Ectodermal cell (in vitro differentiated cells): ENCODE data around the gene SMARCA1.

Source experiments
- H3K27ac ChIP-seq: 2 replicates; pipeline ENCODE4 v1.7.0; 2013; ENCODE audit warnings: mild to moderate bottlenecking, low read depth, low read length; ENCODE audit not compliant: insufficient read depth, poor library complexity, severe bottlenecking
- H3K27me3 ChIP-seq: 2 replicates; pipeline ENCODE4 v1.7.0; 2013; ENCODE audit warnings: mild to moderate bottlenecking, low read length; ENCODE audit not compliant: insufficient read depth, control insufficient read depth, poor library complexity, severe bottlenecking
- H3K36me3 ChIP-seq: one replicate; pipeline ENCODE4 v1.7.0; 2013; ENCODE audit warnings: low read length; ENCODE audit not compliant: control insufficient read depth, insufficient read depth
- H3K4me1 ChIP-seq: one replicate; pipeline ENCODE4 v1.7.0; 2013; ENCODE audit warnings: low read length; ENCODE audit not compliant: control insufficient read depth, insufficient read depth
- H3K4me3 ChIP-seq: 2 replicates; pipeline ENCODE4 v1.7.0; 2013; ENCODE audit warnings: low read depth, low read length, control low read depth; ENCODE audit not compliant: insufficient read depth
- H3K9me3 ChIP-seq: 2 replicates; pipeline ENCODE4 v1.7.0; 2013; ENCODE audit warnings: mild to moderate bottlenecking, low read length, moderate library complexity; ENCODE audit not compliant: control insufficient read depth
- WGBS, 2 experiments: methylation state at CpG; one replicate each; pipeline ENCODE4 v1.1.7; 2013; ENCODE audit warnings: missing lambda C conversion rate in 2 of 2; 5-methylcytosine and 5-hydroxymethylcytosine counted together

Gene SMARCA1

GRCh38 chrX:129530410-129530809, 7.1 kb upstream of the SMARCA1 start:
- Histone ChIP-seq H3K27me3 (no peaks in the 10 kb centered on the region), H3K4me3 (no peak overlapping the region), H3K36me3 (no peaks in the 10 kb centered on the region), H3K9me3 (no peaks in the 10 kb centered on the region), H3K27ac (no peak overlapping the region), H3K4me1 (no peaks in the 10 kb centered on the region)
- 81 to 94% methylated on average over 5 of the region's 5 CpGs for WGBS, 2 experiments

- no peaks in the 10 kb centered on the region for H3K4me1 ChIP-seq
- H3K27ac ChIP-seq = no peak overlapping the region
- no peaks in the 10 kb centered on the region for H3K27me3 ChIP-seq
- H3K4me3 ChIP-seq = no peak overlapping the region
- no peaks in the 10 kb centered on the region for H3K9me3 ChIP-seq
- no peaks in the 10 kb centered on the region for H3K36me3 ChIP-seq
- 89 to 93% methylated on average over 4 of the region's 4 CpGs for WGBS, 2 experiments
These were observed 6.5 kb upstream of the SMARCA1 start for GRCh38 chrX:129529685-129530281.

GRCh38 chrX:129525896-129526295, 2.6 kb upstream of the SMARCA1 start:
- Histone ChIP-seq H3K36me3 (no peaks in the 10 kb centered on the region), H3K4me1 (no peaks in the 10 kb centered on the region), H3K27ac (no peak overlapping the region), H3K9me3 (no peaks in the 10 kb centered on the region), H3K27me3 (no peaks in the 10 kb centered on the region), H3K4me3 (no peak overlapping the region)
- 84 to 97% methylated on average over 2 to 3 of the region's 3 CpGs for WGBS, 2 experiments

- H3K27ac ChIP-seq = no peak overlapping the region
- no peak overlapping the region for H3K4me3 ChIP-seq
- H3K9me3 ChIP-seq = no peaks in the 10 kb centered on the region
- H3K36me3 ChIP-seq = no peaks in the 10 kb centered on the region
- WGBS, 2 experiments = 93 to 97% methylated on average over 4 of the region's 4 CpGs
- H3K4me1 ChIP-seq = no peaks in the 10 kb centered on the region
- no peaks in the 10 kb centered on the region for H3K27me3 ChIP-seq
These were observed 1.9 kb upstream of the SMARCA1 start for GRCh38 chrX:129525162-129525561.

- no peak overlapping the region for H3K4me3 ChIP-seq
- peak overlapping the region; percentile 83 for H3K27ac ChIP-seq
These were observed 1.1 kb upstream of the SMARCA1 start for GRCh38 chrX:129524250-129524850.

GRCh38 chrX:129522184-129523078, 859 bp downstream of the SMARCA1 start:
- H3K27me3 ChIP-seq = no peaks in the 10 kb centered on the region
- 1% methylated on average over 39 to 55 of the region's 56 CpGs for WGBS, 2 experiments
- no peaks in the 10 kb centered on the region for H3K9me3 ChIP-seq
- H3K4me1 ChIP-seq = no peaks in the 10 kb centered on the region
- H3K4me3 ChIP-seq = peak overlapping the region; percentile 71
- peak overlapping the region; percentile 93 for H3K27ac ChIP-seq
- H3K36me3 ChIP-seq = no peaks in the 10 kb centered on the region

More at GRCh38 chrX:129524250-129524850, 1.1 kb upstream of the SMARCA1 start:
- H3K4me1 ChIP-seq = no peaks in the 10 kb centered on the region
- H3K36me3 ChIP-seq = no peaks in the 10 kb centered on the region
- no peaks in the 10 kb centered on the region for H3K9me3 ChIP-seq
- no peaks in the 10 kb centered on the region for H3K27me3 ChIP-seq
- WGBS, 2 experiments = 97 to 100% methylated on average over 2 of the region's 3 CpGs

- Histone ChIP-seq H3K9me3 (no peaks in the 10 kb centered on the region), H3K4me3 (no peak overlapping the region), H3K27me3 (no peaks in the 10 kb centered on the region), H3K27ac (no peak overlapping the region), H3K4me1 (no peaks in the 10 kb centered on the region), H3K36me3 (no peaks in the 10 kb centered on the region)
- WGBS, 2 experiments = 76 to 90% methylated on average over 3 of the region's 3 CpGs
These were observed 3.1 kb downstream of the SMARCA1 start for GRCh38 chrX:129520151-129520550.

GRCh38 chrX:129516402-129516801, 6.9 kb downstream of the SMARCA1 start:
- Histone ChIP-seq H3K36me3 (no peaks in the 10 kb centered on the region), H3K4me3 (no peak overlapping the region), H3K9me3 (no peaks in the 10 kb centered on the region), H3K27me3 (no peaks in the 10 kb centered on the region), H3K27ac (no peak overlapping the region), H3K4me1 (no peaks in the 10 kb centered on the region)
- WGBS, 2 experiments = 84 to 89% methylated on average over 3 of the region's 3 CpGs

GRCh38 chrX:129512409-129512808, 10.9 kb downstream of the SMARCA1 start:
- Histone ChIP-seq H3K36me3 (peaks cover 3% of the 10 kb centered on the region), H3K27me3 (no peaks in the 10 kb centered on the region), H3K9me3 (no peaks in the 10 kb centered on the region), H3K27ac (no peak overlapping the region), H3K4me3 (no peak overlapping the region), H3K4me1 (no peaks in the 10 kb centered on the region)
- WGBS, 2 experiments = 100% methylated on average over 2 of the region's 2 CpGs; no CpG with 5 or more reads in 1 of the 2 experiments

- 96 to 97% methylated on average over 4 to 5 of the region's 5 CpGs for WGBS, 2 experiments
- Histone ChIP-seq H3K27me3 (no peaks in the 10 kb centered on the region), H3K4me3 (no peak overlapping the region), H3K36me3 (peaks cover 4% of the 10 kb centered on the region), H3K9me3 (no peaks in the 10 kb centered on the region), H3K27ac (no peak overlapping the region), H3K4me1 (no peaks in the 10 kb centered on the region)
These were observed 11.6 kb downstream of the SMARCA1 start for GRCh38 chrX:129511689-129512088.
